ENCODE data around the gene TRH. TPM values are rescaled to one million over a fixed set of nuclear protein-coding genes. Genes with fewer than 3 reads are reported as not detected.

Gene TRH
- total RNA-seq, 1 experiment from 2014 or later: 0.22 TPM

GRCh38 chr3:129985113-129985512 is 10.6 kb downstream of the TRH start:
- Mint-ChIP-seq H3K27me3 (ENCODE audit: low read depth) (peaks cover 39% of the 10 kb centered on the region), H3K9me3 (no peaks in the 10 kb centered on the region), H3K36me3 (no peaks in the 10 kb centered on the region), H3K4me3 (no peak overlapping the region), H3K4me1 (peaks cover 6% of the 10 kb centered on the region), H3K27ac (no peak overlapping the region)
- DNase-seq (ENCODE audit: low spot score) (no peak), ATAC-seq (no peak)
- ChIA-PET CTCF (interaction anchor here (1.3 to 2.1 kb wide), 2 partner anchors 17 to 359 kb away, joined by 3 to 7 read pairs; no protein-coding TSS in a partner anchor), POLR2A (no interaction called here)
- TF ChIP-seq TP53 (CRISPR knock-in tag; IDR thresholded peaks at IDR 0.05): no peak
- no peak for TF ChIP-seq E2F4 (CRISPR knock-in tag; IDR thresholded peaks at IDR 0.05; ENCODE audit: borderline replicate concordance, low read depth)
- no peak for TF ChIP-seq ZNF532 (CRISPR knock-in tag; IDR thresholded peaks at IDR 0.05; ENCODE audit: borderline replicate concordance)
- no peak for TF ChIP-seq HMGXB4 (CRISPR knock-in tag; IDR thresholded peaks at IDR 0.05)
- no peak for TF ChIP-seq ZMAT4 (CRISPR knock-in tag; IDR thresholded peaks at IDR 0.05)
- no peak for TF ChIP-seq TEAD4 (CRISPR knock-in tag; IDR thresholded peaks at IDR 0.05)
- no peak for TF ChIP-seq ATF2 (CRISPR knock-in tag; IDR thresholded peaks at IDR 0.05; ENCODE audit: borderline replicate concordance, low read depth)
- TF ChIP-seq ZNF138 (CRISPR knock-in tag; conservative IDR thresholded peaks at IDR 0.05): no peak
- no peak for TF ChIP-seq CDX4 (CRISPR knock-in tag; IDR thresholded peaks at IDR 0.05; ENCODE audit: borderline replicate concordance)
- no peak for TF ChIP-seq HMGA2 (CRISPR knock-in tag; IDR thresholded peaks at IDR 0.05)
- TF ChIP-seq USF1 (CRISPR knock-in tag; IDR thresholded peaks at IDR 0.05): no peak
- no peak for TF ChIP-seq ARID4B (CRISPR knock-in tag; IDR thresholded peaks at IDR 0.05; ENCODE audit: borderline replicate concordance)
- no peak for TF ChIP-seq GRHL2 (CRISPR knock-in tag; IDR thresholded peaks at IDR 0.05; ENCODE audit: insufficient replicate concordance, severe bottlenecking)
- TF ChIP-seq STAT6 (CRISPR knock-in tag; conservative IDR thresholded peaks at IDR 0.05; ENCODE audit: low read depth): no peak
- TF ChIP-seq ZNF425 (CRISPR knock-in tag; conservative IDR thresholded peaks at IDR 0.05): no peak
